Tibial nerve (tissue), 4 donors: Measurements from ENCODE around the gene INO80B. TPM values are rescaled to one million over a fixed set of nuclear protein-coding genes. Genes with fewer than 3 reads are reported as not detected.

Experiments used
- DNase-seq, 2 donors: peaks; one replicate each; pipeline ENCODE4 v3.0.0-alpha.2; 2019; ENCODE audit warnings: low spot score in 2 of 2
- H3K27ac ChIP-seq, 4 donors: fragments of 200-600 bp; sonication (generic) in 3 of 4; one replicate each; pipeline ENCODE4 v1.5.1; 2017 to 2019; ENCODE audit warnings: mild to moderate bottlenecking in 1 of 4
- H3K27me3 ChIP-seq, 2 donors: fragments of 200-600 bp; sonication (generic) in 1 of 2; one replicate each; pipeline versions ENCODE4 v1.5.1 to v1.6.0; 2017 to 2019
- H3K36me3 ChIP-seq, 3 donors: fragments of 200-600 bp; sonication (generic); one replicate each; pipeline ENCODE4 v1.5.1; 2018 to 2019
- H3K4me1 ChIP-seq, 4 donors: fragments of 200-600 bp; sonication (generic) in 3 of 4; one replicate each; pipeline ENCODE4 v1.5.1; 2017 to 2019
- H3K4me3 ChIP-seq, 4 donors: fragments of 200-600 bp; sonication (generic) in 3 of 4; one replicate each; pipeline ENCODE4 v1.5.1; 2017 to 2019; ENCODE audit warnings: mild to moderate bottlenecking in 1 of 4, moderate library complexity in 1 of 4
- H3K9me3 ChIP-seq, 4 donors: fragments of 200-600 bp; sonication (generic) in 3 of 4; one replicate each; pipeline ENCODE4 v1.5.1; 2017 to 2019
- CTCF ChIP-seq, 5 experiments: fragments of 200-600 bp in 3 of 5; fragments of 450-650 bp in 2 of 5; sonication (generic) in 3 of 5; IDR thresholded peaks; one replicate each; pipeline ENCODE4 v1.5.1; 2016 to 2019; ENCODE audit warnings: antibody characterized with exemption in 5 of 5, mild to moderate bottlenecking in 3 of 5, moderate library complexity in 2 of 5
- EP300 ChIP-seq, 2 donors: sonication (generic); formaldehyde crosslinking; IDR thresholded peaks; one replicate each; pipeline ENCODE4 v1.6.1; 2017; ENCODE audit warnings: antibody characterized with exemption in 2 of 2, mild to moderate bottlenecking in 1 of 2
- POLR2A ChIP-seq, 2 donors: fragments of 450-650 bp; IDR thresholded peaks; one replicate each; pipeline ENCODE4 v1.6.1; 2017; ENCODE audit warnings: antibody characterized with exemption in 2 of 2, mild to moderate bottlenecking in 2 of 2, moderate library complexity in 2 of 2
- whole genome bisulfite sequencing, 2 donors: methylation state at CpG; one replicate each; pipeline ENCODE4 v1.1.5; 2018; 5-methylcytosine and 5-hydroxymethylcytosine counted together
- total RNA-seq, 4 donors: library from RNA; depleted of rRNA; stranded (reverse); fragments of >200 nt; gene quantifications; one replicate each; pipeline ENCODE4 v1.1.0, GENCODE V29; 2016

Gene INO80B
- total RNA-seq, 4 donors from 2014 or later = 15.1 to 40.6 (median 27.5) TPM

- 61 to 71% methylated on average over 11 to 14 of the region's 14 CpGs for WGBS, 2 donors
- TF ChIP-seq CTCF (IDR thresholded peaks at IDR 0.05) (no peak), POLR2A (IDR thresholded peaks at IDR 0.05) (no peak), EP300 (IDR thresholded peaks at IDR 0.05) (no peak)
- DNase-seq = no peak
- Histone ChIP-seq H3K27ac (no peak overlapping the region), H3K36me3 (peaks cover 5 to 66% (median 8%) of the 10 kb centered on the region in 3 donors), H3K4me3 (no peak overlapping the region), H3K4me1 (peaks cover 0 to 15% (median 6%) of the 10 kb centered on the region in 4 donors), H3K9me3 (no peaks in the 10 kb centered on the region), H3K27me3 (no peaks in the 10 kb centered on the region)
Observed at GRCh38 chr2:74426181-74426758, 28.6 kb upstream of the INO80B start.

DNA sequence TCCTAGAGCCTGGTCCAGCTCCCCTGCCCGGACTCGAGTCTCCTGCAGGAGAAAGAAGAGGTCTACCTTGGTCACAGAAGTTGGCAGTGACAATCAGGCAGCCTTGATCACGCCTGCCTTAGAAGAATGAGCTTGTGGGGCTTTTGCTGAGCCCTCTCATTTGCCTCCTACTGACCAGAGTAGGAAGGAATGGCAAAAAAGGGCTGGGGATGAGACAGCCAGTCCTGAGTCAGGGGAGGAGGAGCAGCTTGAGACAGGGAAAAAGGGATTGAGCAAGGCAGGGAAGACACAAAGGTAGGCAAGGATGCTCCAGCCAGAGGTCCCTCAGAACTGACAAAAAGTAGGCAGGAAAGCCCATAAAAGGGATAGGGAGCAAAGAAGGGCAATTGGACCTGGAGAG, 27.3 kb upstream of the INO80B start:
- H3K4me3 ChIP-seq = no peak overlapping the region
- H3K36me3 ChIP-seq = peaks cover 8 to 78% (median 10%) of the 10 kb centered on the region in 3 donors
- H3K27me3 ChIP-seq = no peaks in the 10 kb centered on the region
- TF ChIP-seq EP300 (IDR thresholded peaks at IDR 0.05) (no peak), CTCF (IDR thresholded peaks at IDR 0.05) (no peak), POLR2A (IDR thresholded peaks at IDR 0.05) (no peak)
- 74% methylated on average over 3 of the region's 3 CpGs for WGBS, 2 donors
- H3K9me3 ChIP-seq = no peaks in the 10 kb centered on the region
- DNase-seq = no peak
- no peak overlapping the region for H3K27ac ChIP-seq
- H3K4me1 ChIP-seq = peaks cover 0 to 15% (median 0%) of the 10 kb centered on the region in 4 donors

DNA sequence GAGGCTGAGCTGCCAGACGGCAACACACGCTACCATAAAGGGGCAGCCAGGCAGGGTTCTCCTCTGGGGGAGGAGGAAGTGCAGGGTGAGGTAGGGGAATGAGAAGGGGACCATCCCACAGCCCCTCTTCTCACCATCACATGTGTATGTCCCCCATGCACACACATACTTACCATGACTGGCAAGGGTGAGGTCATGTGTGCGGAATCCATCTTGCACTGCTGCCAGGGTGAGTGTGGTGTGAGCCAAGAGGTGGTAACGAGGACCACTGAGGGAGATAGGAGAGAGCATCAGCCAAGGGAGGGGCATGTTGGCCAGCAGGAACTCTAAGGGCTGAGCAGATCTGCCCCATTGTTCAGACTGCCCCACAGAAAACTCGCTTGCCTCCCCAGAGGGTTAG, 26.2 kb upstream of the INO80B start:
- Histone ChIP-seq H3K36me3 (peaks cover 8 to 80% (median 10%) of the 10 kb centered on the region in 3 donors), H3K27me3 (no peaks in the 10 kb centered on the region), H3K4me1 (peaks cover 0 to 13% (median 0%) of the 10 kb centered on the region in 4 donors), H3K4me3 (no peak overlapping the region), H3K27ac (peak overlapping the region in 1 of 4 donors; percentile 14), H3K9me3 (no peaks in the 10 kb centered on the region)
- no peak for DNase-seq
- no peak for TF ChIP-seq POLR2A (IDR thresholded peaks at IDR 0.05)
- WGBS, 2 donors = 65 to 77% methylated on average over 5 of the region's 5 CpGs

- Histone ChIP-seq H3K9me3 (no peaks in the 10 kb centered on the region), H3K4me3 (no peak overlapping the region), H3K27ac (peak overlapping the region in 2 of 4 donors; percentile 25 to 43), H3K4me1 (peaks cover 0 to 18% (median 0%) of the 10 kb centered on the region in 4 donors), H3K27me3 (no peaks in the 10 kb centered on the region), H3K36me3 (peaks cover 8 to 80% (median 10%) of the 10 kb centered on the region in 3 donors)
- TF ChIP-seq POLR2A (IDR thresholded peaks at IDR 0.05) (no peak), EP300 (IDR thresholded peaks at IDR 0.05) (no peak), CTCF (IDR thresholded peaks at IDR 0.05) (no peak)
- no peak for DNase-seq
- 70% methylated on average over 18 of the region's 18 CpGs for WGBS, 2 donors
Observed at GRCh38 chr2:74429487-74430451, 25.1 kb upstream of the INO80B start.

- Histone ChIP-seq H3K9me3 (no peaks in the 10 kb centered on the region), H3K4me3 (no peak overlapping the region), H3K27me3 (no peaks in the 10 kb centered on the region), H3K36me3 (peaks cover 8 to 72% (median 10%) of the 10 kb centered on the region in 3 donors), H3K4me1 (peaks cover 0 to 25% (median 0%) of the 10 kb centered on the region in 4 donors), H3K27ac (peak overlapping the region in 2 of 4 donors; percentile 25 to 43)
- 79 to 82% methylated on average over 11 of the region's 11 CpGs for WGBS, 2 donors
- DNase-seq = no peak
- TF ChIP-seq EP300 (IDR thresholded peaks at IDR 0.05) = no peak
- TF ChIP-seq CTCF (IDR thresholded peaks at IDR 0.05) = no peak
- TF ChIP-seq POLR2A (IDR thresholded peaks at IDR 0.05) = no peak
Observed at GRCh38 chr2:74430502-74430901, 24.4 kb upstream of the INO80B start.
